SK-MEL-5 (cell line): ENCODE results near the gene PIPOX. TPM values are rescaled to one million over a fixed set of nuclear protein-coding genes. Genes with fewer than 3 reads are reported as not detected.

Source experiments
- DNase-seq: peaks from one replicate; pipeline ENCODE4 v3.0.0-alpha.2; 2016; ENCODE audit warnings: low read depth, low spot score
- in situ Hi-C: cut with HindIII; loops from 2 replicates; pipeline ENCODE4 v1.10.0; 2016; ENCODE audit warnings: low sequenced_read_pairs, high pct_unique_total_duplicates, low pct_unique_long_range_greater_than_20kb
- total RNA-seq: library from RNA; depleted of rRNA; stranded (reverse); fragments of >200 nt; shearing (Covaris generic); gene quantifications from 2 replicates; pipeline ENCODE4 v1.2.3, GENCODE V29; 2014

The PIPOX gene
- total RNA-seq, 1 experiment from 2014 or later: 0.21 TPM

DNA sequence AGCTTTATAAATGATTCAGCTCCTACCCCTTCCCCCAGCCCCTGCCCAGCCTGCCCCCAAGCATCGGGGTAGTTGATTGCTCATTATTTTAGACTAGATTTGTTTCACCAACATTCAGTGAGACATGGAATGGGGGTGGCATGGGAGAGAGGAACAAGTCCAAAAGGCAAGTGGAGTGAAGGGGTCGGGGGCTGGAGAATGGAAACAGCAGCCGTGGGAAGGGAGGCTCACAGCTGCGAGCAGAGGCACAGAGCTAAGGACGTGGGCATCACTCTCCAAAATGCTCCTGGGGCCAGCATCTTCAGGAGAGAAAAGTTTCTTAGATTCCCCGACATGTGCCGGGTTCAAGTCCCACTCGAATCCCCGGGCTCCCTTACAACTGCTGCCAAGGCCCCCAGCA lies 19.3 kb downstream of the PIPOX start:
- in situ Hi-C loops: no loop called here
- no peak for DNase-seq

DNA sequence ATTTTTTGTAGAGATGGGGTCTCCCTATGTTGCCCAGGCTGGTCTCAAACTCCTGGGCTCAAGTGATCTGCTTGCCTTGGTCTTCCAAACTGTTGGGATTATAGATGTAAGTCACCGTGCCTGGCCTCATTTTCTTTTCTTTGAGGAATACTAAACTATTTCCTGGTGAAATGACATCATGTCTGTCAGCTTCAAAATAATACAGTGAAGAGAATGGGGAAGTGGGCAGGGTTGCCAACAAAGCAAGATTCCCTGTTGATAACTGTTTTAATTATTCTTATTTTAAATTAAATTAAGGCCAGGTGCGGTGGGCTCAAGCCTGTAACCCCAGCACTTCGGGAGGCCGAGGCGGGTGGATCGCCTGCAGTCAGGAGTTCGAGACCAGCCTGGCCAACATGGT lies 21.1 kb downstream of the PIPOX start:
- in situ Hi-C loops: no loop called here
- no peak for DNase-seq

DNA sequence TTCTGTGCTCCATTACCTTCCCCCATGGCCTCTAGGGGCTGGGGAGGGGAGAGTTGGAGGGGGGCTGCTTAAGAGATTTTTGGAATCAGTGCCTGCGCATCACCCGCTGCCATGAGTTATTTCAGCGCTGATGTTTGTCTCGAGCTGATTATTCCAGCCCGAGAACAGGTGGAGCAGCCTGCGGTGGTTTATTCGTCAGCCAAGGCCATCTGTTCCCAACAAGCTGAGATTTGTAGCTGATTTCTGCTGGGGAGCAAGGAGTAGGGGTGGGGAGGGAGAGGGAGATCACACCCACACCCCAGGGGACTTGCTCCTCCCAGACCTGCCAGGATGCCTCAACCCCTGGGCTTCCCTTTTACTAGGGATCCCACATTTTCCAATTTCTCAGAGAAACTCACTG lies 23.1 kb downstream of the PIPOX start:
- no peak for DNase-seq
- in situ Hi-C loops: no loop called here

DNA sequence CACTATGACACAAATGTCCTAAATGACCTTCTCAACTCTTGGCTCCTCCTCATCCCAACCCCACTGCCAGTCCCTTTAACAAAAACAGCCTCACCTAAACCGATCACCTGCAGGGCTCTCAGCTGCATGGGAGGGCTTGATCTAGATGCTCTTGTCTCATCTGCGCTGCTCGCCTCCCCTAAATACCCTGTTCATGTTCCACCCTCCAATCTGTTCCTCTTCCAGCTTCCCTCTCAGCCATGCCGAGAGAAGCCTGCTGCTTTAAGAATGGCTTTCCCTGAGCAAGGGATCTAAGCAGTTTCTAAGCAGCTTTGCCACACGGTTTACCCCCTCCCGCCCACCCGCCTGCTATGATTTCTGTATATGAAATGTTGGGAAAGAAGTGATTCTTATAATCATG lies 23.7 kb downstream of the PIPOX start:
- in situ Hi-C loops: no loop called here
- no peak for DNase-seq

DNA sequence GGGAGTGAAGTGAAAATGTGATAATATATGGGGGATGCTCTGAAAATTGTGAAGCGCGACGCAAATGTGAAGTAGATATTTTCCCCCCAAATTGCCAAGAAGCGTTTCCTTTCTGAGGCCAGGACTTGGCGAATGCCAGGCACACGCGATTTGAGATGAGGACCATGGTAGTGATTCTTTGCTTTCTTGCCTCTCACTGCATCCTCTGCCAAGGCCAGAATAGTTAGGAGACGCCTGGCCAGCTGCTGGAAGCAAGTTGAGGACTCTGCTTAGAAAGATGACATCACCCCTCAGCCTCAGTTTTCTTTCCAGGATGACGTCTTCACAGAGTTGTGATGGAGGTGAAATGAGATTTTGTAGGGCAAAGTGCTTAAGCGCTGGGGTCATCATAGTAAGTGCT lies 25.9 kb downstream of the PIPOX start:
- no peak for DNase-seq
- in situ Hi-C loops: no loop called here

DNA sequence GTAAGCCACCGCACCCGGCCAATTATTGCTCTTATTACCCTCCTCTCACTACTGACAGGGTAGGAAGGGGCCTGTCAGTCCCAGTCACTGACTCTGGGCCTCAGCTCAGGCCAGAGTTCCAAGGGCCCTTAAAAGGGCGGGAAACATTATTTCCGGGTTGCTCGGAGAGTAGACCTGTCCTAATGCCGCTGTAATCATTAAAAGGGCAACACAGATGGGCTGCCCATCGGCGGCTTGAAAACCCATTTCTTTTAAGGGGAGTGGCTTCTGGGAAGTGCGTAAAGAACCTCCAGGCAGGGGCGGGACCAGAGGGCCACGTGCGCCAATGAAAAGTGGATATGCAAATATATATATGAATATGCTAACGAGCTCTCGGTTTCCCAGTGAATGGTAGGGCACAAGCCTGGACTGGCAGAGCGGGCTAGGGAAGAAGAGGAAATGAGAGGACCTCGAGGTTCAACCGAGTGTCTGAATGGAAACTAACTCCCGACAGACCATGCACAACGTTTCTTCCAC lies 26.6 kb downstream of the PIPOX start:
- no peak for DNase-seq
- in situ Hi-C loops: no loop called here

DNA sequence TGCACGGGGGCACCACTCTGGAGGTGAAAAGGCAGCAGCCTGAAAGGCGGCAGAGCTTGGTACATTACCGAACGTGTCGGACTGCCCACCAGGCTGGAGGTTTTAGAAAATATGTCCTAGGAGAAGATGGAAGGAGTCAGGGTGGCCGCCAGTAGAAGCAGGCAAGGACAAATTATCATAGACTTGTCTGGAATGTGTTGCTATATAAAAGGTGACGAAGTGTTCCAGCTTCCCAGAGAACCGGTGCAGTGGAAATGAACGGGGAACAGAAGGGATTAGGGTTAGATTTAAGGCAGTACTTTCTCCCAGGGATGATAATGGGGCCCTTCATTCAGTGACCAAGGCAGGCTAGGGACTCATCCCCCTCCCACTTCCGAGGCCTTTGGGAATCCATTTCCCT lies 27.4 kb downstream of the PIPOX start:
- in situ Hi-C loops: no loop called here
- no peak for DNase-seq

DNA sequence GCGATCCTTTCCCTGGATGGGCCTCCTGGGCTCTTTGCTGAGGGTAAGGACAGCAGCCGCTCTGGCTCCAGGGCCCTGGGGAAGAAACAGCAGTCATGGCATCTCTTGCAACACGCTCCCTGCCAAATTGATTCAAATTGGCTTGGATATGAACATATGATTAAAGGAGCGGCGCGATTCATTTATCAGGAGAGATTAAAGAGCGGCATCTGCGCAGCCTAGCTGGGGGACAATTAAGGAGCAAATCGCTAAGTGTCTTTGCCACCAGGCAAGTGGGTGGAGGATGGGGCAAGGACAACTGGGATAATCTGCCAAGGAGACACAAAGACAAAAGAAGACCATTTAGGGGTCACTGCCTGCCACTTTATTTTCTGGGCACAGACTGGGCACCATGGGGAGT lies 27.8 kb downstream of the PIPOX start:
- no peak for DNase-seq
- in situ Hi-C loops: no loop called here

DNA sequence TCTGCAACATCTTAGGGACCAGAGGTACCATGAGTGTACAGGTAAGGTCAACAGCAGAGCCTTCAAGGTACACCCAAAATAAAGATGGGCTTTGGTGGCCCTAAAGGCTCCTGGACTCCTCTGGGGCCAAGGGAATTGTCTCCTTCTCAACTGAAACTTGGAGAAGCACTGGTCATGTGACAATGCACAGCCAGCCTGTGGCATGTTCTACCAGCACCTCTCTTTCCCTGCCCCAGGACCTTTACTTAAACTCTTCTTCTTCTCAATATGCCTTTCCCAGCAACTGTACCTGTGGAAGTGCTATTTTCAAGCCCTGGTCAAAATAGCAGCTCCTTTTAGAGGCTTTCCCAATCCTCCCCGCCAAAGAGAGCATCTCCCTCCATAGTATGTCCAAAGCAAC lies 28.4 kb downstream of the PIPOX start:
- in situ Hi-C loops: no loop called here
- DNase-seq: no peak

DNA sequence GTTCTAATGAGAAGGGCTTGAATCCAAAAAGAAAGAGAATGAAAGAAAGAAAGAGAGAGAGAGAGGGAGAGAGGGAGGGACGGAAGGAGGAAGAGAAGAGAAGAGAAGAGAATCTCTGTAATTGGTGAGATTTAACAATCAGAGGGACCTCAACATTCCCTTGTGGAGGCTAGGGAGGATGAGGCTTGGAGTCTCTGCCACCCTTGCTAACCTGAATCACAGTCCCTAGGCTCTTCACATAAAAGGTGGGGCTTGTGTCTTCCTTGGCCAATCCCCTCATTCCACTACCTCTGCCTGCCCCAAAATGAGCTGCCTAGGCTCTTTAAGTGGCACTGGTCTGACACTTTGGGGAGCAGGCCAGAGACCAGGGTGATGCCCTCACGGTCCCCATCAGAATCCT lies 30.1 kb downstream of the PIPOX start:
- in situ Hi-C loops: no loop called here
- no peak for DNase-seq

DNA sequence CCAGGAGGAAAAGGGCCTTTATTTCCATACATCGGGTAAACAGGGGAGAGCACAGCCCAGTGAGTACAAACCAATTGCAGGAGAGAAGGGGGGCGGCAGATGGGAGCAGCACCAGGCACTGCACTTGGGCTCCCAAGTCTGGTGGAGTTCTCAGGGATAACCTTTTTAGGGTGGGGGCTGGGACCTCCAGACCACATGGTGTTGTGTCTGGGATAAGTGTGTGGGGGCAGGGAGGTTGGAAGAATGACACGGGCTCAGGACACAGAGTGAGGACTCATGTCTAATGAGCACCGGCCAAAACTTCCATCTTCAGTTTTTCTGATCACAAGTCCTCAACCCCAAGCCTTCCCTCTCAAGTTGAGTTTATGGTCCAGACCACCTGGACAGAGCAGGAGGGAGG lies 30.6 kb downstream of the PIPOX start:
- no peak for DNase-seq
- in situ Hi-C loops: no loop called here

DNA sequence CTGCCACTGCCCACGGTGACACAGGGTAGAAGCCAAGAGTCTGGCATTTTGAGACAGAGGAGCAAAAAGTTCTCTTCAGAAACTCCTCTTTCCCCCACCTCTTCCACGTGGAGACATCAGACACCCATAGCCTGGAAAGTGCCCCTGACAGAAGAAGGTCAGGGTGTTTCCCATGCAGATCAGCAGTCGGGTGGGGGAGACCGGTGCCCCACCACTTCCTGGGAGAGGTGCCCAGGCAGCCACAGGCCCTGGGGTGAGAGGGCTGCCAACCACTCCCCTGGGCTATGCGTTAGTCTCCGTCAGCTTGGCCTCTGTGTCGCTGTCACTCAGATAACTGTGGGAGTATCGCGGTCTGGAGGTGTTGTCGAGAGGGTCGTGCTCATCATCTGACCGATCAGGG lies 31.5 kb downstream of the PIPOX start:
- in situ Hi-C loops: no loop called here
- no peak for DNase-seq

DNA sequence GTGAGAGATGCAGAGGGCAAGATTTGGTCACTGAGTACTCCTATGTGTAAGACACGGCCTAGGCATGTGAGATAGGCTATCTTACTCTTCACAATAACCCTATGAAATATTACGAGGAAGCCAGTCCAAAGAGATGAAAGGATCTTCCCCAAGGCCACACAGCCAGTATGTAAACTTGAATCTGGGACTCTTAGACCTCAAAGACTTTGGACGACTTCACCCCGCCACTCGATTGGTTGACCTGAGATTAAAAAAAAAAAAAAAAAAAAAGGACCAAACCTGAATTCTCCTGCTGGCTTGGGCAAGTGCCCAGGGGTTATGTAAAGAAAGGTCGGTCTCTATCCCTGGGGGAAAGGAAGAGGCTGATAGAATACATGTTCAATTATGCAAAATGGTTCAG lies 33.1 kb downstream of the PIPOX start:
- in situ Hi-C loops: no loop called here
- DNase-seq: no peak

DNA sequence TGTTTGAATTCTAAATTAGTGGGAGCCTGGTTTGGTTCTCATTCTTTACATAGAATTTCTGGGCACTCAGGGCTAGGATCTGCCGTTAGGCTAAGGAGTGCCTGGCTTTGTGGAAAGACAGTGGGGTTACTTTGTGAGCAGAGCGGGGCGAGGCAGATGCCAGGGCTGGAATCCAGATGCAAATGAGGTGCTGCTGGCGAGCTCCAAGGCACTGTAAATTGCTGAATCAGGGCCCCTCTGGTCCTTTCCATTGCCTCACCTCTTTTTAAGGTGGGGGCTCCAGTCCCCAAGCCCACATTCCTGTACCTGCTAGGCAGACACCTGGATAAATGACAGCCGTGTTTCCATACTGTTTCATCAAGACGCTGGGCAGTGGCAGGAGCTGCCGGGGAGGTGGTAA lies 33.8 kb downstream of the PIPOX start:
- no peak for DNase-seq
- in situ Hi-C loops: no loop called here

DNA sequence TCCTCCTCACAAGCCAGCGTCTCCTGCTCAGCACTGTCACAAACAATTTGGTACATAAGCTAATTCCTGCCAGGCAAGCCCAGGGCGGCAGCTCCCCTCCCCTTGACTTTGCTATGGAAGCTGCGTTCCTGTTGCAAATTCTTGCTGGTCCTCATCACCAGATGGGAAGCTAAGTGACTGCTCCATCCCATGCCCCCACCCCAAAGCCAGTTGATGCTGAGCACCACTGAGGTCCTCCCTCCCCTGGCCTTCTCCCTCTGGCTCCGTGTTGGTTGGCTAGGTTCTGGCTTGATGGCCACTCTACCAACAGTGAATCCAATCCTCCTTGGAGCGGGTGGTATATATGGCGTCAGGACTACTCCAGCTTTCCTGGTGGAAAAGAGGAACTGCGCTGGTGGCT lies 34.4 kb downstream of the PIPOX start:
- in situ Hi-C loops: no loop called here

DNA sequence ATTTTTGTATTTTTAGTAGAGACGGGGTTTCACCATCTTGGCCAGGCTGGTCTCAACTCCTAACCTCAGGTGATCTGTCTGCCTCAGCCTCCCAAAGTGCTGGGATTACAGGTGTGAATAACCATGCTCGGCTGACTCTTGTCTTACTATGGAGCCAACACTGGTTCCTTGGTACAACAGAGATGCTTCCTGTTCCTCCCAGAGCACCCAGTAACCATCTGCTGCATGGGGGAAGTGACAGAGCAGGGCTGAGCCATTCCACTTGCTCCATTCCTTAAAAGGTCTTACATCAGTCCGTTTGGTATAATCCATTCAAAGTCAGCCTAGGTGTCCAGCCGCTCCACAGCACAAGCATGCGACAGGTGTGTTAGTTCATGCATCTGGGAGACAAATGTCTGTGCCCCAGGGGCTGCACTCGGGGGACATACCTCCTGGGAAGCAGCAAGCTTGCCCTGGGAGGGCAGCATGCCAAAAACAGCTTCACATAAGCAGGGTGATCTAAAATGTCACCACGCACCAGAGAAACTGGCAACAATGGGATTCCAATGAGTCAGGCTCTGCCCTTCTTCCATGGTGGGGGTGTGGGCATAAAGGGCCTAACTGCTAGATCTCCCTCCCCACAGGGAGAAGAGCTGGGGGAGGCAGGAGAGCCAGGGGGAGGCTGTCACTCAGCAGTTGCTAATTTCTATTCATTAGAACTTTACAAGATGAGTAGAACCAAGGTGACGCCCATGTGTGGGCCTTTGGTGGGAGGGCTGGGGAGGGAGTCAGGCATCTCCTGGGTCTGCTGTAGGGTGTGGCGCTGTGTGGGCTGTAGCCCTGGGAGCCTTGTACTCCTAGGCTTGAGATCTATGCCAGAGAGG lies 35.5 kb downstream of the PIPOX start:
- in situ Hi-C loops: no loop called here
- no peak for DNase-seq

More for the DNA sequence above, 34.4 kb downstream of the PIPOX start:
- no peak for DNase-seq

DNA sequence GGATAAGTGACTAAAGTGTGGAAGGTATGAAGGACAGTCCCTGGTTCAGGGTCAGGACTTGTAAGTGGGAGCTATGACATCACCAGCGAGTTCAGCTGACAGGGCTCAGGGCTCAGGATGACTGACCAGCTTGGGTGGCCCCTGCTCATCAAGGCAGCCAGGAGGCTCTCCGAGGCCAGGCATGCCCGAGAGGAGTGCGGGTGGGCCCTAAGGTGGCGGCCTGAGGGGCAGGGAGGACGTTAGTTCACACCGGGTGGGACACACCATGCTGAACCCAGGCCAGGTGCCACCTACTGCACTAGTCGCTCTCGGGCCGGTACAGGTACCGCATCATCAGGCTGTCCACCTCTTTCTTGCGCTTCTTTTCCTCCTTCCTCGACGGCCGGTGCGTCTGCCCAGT lies 36.5 kb downstream of the PIPOX start:
- no peak for DNase-seq
- in situ Hi-C loops: no loop called here

DNA sequence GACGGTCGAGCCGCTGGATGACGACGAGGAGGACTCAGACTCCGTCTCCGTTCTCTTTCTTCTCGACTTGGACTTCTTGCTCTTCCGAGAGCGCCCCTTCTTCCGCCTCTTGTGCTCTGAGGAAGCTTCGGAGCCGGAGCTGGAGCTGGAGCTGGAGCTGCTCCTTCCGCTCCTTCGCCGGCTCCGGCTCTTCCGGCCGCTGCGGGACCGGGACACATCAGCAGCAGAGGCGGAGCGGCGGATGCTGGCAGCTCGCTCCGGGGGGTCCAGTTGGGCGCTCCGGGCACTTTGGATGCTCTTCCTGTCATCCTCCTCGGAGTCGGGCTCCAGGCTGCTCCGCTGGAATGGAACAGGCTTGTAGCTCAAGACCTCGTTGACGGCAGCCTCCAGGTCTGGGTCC lies 36.9 kb downstream of the PIPOX start:
- in situ Hi-C loops: no loop called here
- no peak for DNase-seq

DNA sequence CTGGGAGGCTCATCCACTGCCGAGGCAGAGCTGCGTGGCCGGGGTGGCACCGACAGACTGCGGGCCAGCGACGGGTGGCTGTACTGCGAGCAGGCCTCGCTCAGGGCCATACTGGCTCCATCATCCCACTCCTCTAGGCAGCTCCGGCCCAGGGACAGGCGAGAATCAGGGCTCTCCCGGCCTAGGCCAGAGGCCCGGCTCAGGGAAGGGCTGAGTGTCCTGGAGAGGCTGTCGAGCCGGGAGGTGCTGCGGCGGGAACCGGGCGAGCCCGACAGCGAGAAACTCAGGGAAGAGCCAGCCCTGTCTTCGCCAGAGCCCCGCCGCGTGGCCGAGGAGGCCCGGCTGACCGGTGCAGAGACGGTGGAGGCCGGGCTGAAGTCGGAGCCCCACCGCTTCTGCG lies 37.4 kb downstream of the PIPOX start:
- in situ Hi-C loops: no loop called here
- no peak for DNase-seq

DNA sequence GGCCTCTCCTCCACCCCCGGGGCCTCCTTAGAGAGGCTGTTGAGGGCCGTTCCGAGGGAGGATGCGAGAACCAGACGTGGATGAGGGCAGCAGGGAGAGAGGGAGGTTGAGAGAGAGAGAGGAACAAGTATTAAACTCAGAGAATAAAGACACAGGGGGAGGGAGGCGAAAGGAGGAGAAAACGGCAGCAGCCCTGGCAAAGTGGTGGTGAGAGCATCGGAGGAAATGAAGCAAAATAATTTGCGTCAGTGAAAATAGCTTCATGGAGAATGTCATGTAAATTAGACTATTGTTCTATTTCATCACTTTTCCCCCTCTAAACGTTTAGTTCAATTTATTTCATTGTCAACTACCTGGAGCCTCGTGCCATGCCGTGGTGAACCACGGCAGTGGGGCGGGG lies 38.0 kb downstream of the PIPOX start:
- no peak for DNase-seq
- in situ Hi-C loops: no loop called here
